Muscle layer of colon (tissue), 2 donors: ENCODE data around the gene TMEM209.

ENCODE experiments used
- H3K27ac ChIP-seq: one replicate; pipeline ENCODE4 v1.7.0; 2013; ENCODE audit warnings: low read depth, mild to moderate bottlenecking, low read length, moderate library complexity
- H3K27me3 ChIP-seq, 2 donors: one replicate each; pipeline ENCODE4 v1.7.0; 2013; ENCODE audit warnings: low read length in 2 of 2, mild to moderate bottlenecking in 2 of 2; ENCODE audit not compliant: insufficient read depth in 2 of 2, control insufficient read depth in 1 of 2
- H3K36me3 ChIP-seq: one replicate; pipeline ENCODE4 v1.7.0; 2013; ENCODE audit warnings: mild to moderate bottlenecking, low read length; ENCODE audit not compliant: insufficient read depth
- H3K4me1 ChIP-seq: one replicate; pipeline ENCODE4 v1.7.0; 2013; ENCODE audit warnings: mild to moderate bottlenecking, low read length; ENCODE audit not compliant: insufficient read depth
- H3K4me3 ChIP-seq, 2 donors: one replicate each; pipeline ENCODE4 v1.7.0; 2013; ENCODE audit warnings: low read length in 2 of 2, low read depth in 1 of 2, mild to moderate bottlenecking in 1 of 2, moderate library complexity in 1 of 2
- H3K9ac ChIP-seq: one replicate; pipeline ENCODE4 v1.7.0; 2013; ENCODE audit warnings: low read length
- H3K9me3 ChIP-seq: one replicate; pipeline ENCODE4 v1.7.0; 2013; ENCODE audit warnings: mild to moderate bottlenecking, low read length
- donor health status: abdominal sarcoma.
- donor health status: Adenocarcinoma of cecum.

The TMEM209 gene

GRCh38 chr7:130157700-130158099 is 47.5 kb downstream of the TMEM209 start:
- Histone ChIP-seq H3K4me3 (no peak overlapping the region), H3K27ac (no peak overlapping the region), H3K36me3 (peaks cover 20% of the 10 kb centered on the region), H3K4me1 (no peaks in the 10 kb centered on the region), H3K9ac (no peak overlapping the region), H3K9me3 (no peaks in the 10 kb centered on the region), H3K27me3 (no peaks in the 10 kb centered on the region)

DNA sequence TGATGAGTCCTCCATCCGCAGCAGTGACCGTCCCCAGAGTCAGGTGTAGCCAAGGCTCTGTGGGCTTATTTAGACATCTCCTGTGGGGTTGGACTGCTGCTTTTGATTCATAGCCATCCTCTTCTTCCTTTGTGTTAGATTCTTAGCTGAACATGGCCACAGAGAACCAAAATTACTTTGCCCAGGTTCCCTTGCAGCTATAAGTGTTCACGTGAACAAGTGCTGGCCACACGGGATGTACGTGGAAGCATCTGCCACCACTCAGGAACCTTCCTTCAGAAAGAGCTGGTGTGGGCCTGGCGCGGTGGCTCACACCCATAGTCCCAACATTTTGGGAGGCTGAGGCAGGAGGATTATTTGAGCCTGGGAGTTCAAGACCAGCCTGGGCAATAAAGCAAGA is 49.1 kb downstream of the TMEM209 start:
- peaks cover 13% of the 10 kb centered on the region for H3K36me3 ChIP-seq
- H3K9ac ChIP-seq, result no peak overlapping the region
- H3K27me3 ChIP-seq, result no peaks in the 10 kb centered on the region
- no peaks in the 10 kb centered on the region for H3K9me3 ChIP-seq
- no peak overlapping the region for H3K4me3 ChIP-seq
- no peak overlapping the region for H3K27ac ChIP-seq
- H3K4me1 ChIP-seq, result no peaks in the 10 kb centered on the region

- H3K36me3 ChIP-seq, result no peaks in the 10 kb centered on the region
- H3K9ac ChIP-seq, result no peak overlapping the region
- H3K4me3 ChIP-seq, result no peak overlapping the region
- no peaks in the 10 kb centered on the region for H3K9me3 ChIP-seq
- no peak overlapping the region for H3K27ac ChIP-seq
- no peaks in the 10 kb centered on the region for H3K4me1 ChIP-seq
- H3K27me3 ChIP-seq, result no peaks in the 10 kb centered on the region
Measured at GRCh38 chr7:130154501-130155317, 50.5 kb downstream of the TMEM209 start.

GRCh38 chr7:130154131-130154500 is 51.1 kb downstream of the TMEM209 start:
- Histone ChIP-seq H3K36me3 (no peaks in the 10 kb centered on the region), H3K27ac (no peak overlapping the region), H3K4me1 (no peaks in the 10 kb centered on the region), H3K4me3 (no peak overlapping the region), H3K9me3 (no peaks in the 10 kb centered on the region), H3K27me3 (no peaks in the 10 kb centered on the region), H3K9ac (no peak overlapping the region)

- Histone ChIP-seq H3K36me3 (no peaks in the 10 kb centered on the region), H3K4me1 (no peaks in the 10 kb centered on the region), H3K27ac (no peak overlapping the region), H3K27me3 (no peaks in the 10 kb centered on the region), H3K9ac (no peak overlapping the region), H3K4me3 (no peak overlapping the region), H3K9me3 (no peaks in the 10 kb centered on the region)
Measured at GRCh38 chr7:130153211-130153908, 51.8 kb downstream of the TMEM209 start.

DNA sequence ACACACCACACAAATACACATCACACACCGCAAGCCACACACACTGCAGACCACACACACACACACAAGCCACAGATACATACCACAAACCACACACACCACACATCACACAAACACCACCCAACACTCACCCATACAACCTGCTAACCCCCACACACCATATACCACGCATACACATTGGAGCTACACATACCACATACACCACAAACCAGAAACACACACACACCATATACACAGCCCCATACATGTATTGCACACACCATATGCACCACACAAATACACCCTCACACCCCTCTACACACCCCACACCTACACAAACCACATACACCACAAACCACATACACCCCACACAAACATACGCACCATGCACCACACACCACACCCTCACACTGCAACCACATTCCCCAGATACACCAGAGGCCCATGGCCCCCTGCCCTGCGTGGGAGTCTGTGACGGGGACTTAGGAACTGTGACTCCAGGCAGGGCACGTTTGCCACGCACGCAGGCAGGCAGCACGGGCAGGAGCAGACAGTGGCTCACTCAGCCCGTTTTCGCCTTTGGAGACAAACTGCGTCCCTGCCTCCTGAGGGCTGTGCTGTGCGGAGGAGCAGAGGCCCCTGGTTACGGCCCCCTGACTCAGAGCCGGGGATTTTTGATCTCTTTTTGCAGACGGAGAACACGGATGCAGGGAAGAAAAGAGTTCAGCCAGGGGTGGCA is 52.6 kb downstream of the TMEM209 start:
- Histone ChIP-seq H3K9ac (no peak overlapping the region), H3K9me3 (no peaks in the 10 kb centered on the region), H3K4me3 (no peak overlapping the region), H3K36me3 (no peaks in the 10 kb centered on the region), H3K27ac (no peak overlapping the region), H3K27me3 (no peaks in the 10 kb centered on the region), H3K4me1 (no peaks in the 10 kb centered on the region)

- Histone ChIP-seq H3K27ac (no peak overlapping the region), H3K9me3 (no peaks in the 10 kb centered on the region), H3K27me3 (no peaks in the 10 kb centered on the region), H3K36me3 (no peaks in the 10 kb centered on the region), H3K4me1 (no peaks in the 10 kb centered on the region), H3K4me3 (no peak overlapping the region), H3K9ac (no peak overlapping the region)
Measured at GRCh38 chr7:130151591-130152492, 53.4 kb downstream of the TMEM209 start.

DNA sequence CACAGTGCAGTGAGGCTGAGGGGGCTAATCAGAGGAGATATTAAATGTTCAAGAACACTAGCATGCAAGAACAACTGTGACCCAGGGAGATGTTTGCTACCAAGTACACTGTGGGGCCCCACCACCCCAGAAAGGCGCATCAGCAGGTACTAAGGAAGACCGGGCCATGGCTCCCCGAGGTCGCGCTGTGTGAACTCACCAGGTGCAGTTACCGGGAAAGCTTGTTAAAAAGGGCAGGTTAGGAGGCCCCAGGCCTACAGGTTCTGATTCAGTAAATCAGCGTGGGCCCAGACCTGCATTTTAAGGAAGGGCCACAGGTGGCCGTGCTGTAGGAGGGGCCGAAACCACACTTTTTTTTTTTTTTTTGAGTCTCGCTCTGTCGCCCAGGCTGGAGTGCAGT is 54.6 kb downstream of the TMEM209 start:
- H3K27ac ChIP-seq, result no peak overlapping the region
- no peak overlapping the region for H3K4me3 ChIP-seq
- H3K27me3 ChIP-seq, result no peaks in the 10 kb centered on the region
- no peaks in the 10 kb centered on the region for H3K4me1 ChIP-seq
- no peak overlapping the region for H3K9ac ChIP-seq
- H3K9me3 ChIP-seq, result no peaks in the 10 kb centered on the region
- H3K36me3 ChIP-seq, result no peaks in the 10 kb centered on the region

DNA sequence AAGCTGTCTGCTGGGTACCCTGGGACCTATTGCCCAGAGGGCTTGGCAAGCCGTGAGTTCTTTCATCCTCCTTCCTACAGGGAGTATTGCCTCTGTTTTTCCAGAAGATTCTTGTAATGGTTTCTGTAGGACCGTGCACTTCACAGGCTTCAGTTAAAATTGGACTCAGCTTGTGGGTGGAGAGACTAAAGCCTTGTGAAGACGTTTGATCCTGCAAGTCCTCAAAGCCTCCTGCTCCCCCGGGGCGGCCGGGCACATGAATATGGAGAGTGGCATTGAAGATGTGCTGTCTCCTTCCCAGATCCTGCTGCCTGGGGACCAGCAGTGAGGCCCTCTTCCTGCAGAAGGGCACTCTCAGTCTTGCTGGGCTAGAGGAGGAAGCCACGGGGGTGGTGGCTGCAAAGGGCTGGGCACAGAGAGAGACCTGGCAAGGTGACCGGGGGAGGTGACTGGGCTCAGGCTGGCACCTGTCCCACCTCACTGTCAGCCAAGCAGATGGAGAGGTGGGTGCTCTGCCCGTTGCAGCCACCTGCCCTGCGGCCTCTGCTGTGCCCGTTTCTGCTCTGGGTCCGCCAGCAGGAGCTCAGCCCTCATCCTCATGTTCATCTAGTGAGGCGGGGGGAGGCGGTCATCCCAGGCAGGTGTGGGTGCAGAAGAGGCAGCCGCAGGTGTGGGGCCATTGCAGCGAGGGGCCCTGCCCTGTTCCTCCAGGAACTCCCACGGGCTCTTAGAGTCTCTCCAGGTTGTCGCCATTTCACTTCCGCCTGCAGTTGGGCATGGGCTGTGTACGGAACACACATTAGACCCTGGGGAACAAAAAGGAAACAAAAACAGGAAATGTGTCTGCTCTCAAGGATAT is 55.7 kb downstream of the TMEM209 start:
- H3K4me3 ChIP-seq, result no peak overlapping the region
- H3K9me3 ChIP-seq, result no peaks in the 10 kb centered on the region
- no peaks in the 10 kb centered on the region for H3K27me3 ChIP-seq
- H3K27ac ChIP-seq, result no peak overlapping the region
- no peak overlapping the region for H3K9ac ChIP-seq
- no peaks in the 10 kb centered on the region for H3K36me3 ChIP-seq
- H3K4me1 ChIP-seq, result no peaks in the 10 kb centered on the region

GRCh38 chr7:130148561-130148960 is 56.6 kb downstream of the TMEM209 start:
- Histone ChIP-seq H3K36me3 (no peaks in the 10 kb centered on the region), H3K9me3 (no peaks in the 10 kb centered on the region), H3K27me3 (no peaks in the 10 kb centered on the region), H3K4me1 (no peaks in the 10 kb centered on the region), H3K4me3 (no peak overlapping the region), H3K27ac (no peak overlapping the region), H3K9ac (no peak overlapping the region)
